NT2/D1 (cell line): Measurements from ENCODE around the gene TCF4.

Source experiments
- DNase-seq: peaks from one replicate; pipeline ENCODE4 v3.0.0-alpha.2; 2011; ENCODE audit warnings: low read depth, low spot score
- H3K27me3 ChIP-seq: 2 replicates; pipeline ENCODE4 v1.6.0; 2011; ENCODE audit warnings: mild to moderate bottlenecking; ENCODE audit not compliant: insufficient read length, insufficient read depth
- H3K36me3 ChIP-seq: 2 replicates; pipeline ENCODE4 v1.6.1; 2011; ENCODE audit warnings: mild to moderate bottlenecking, low read length, mixed read lengths; ENCODE audit not compliant: insufficient read depth, insufficient read length
- H3K4me1 ChIP-seq: 2 replicates; pipeline ENCODE4 v1.5.1; 2011; ENCODE audit not compliant: insufficient read depth, insufficient read length
- H3K4me3 ChIP-seq: 2 replicates; pipeline ENCODE4 v1.5.1; 2011; ENCODE audit warnings: low read depth; ENCODE audit not compliant: insufficient read length
- H3K9ac ChIP-seq: 2 replicates; pipeline ENCODE4 v1.6.0; 2011; ENCODE audit warnings: low read depth; ENCODE audit not compliant: insufficient read length
- H3K9me3 ChIP-seq: 2 replicates; pipeline ENCODE4 v1.5.1; 2011; ENCODE audit warnings: mild to moderate bottlenecking, low read length; ENCODE audit not compliant: insufficient read depth
- SUZ12 ChIP-seq: IDR thresholded peaks from 2 replicates; pipeline ENCODE4 v1.6.1; 2011; ENCODE audit not compliant: insufficient read length, insufficient read depth; ENCODE audit errors: extremely low read depth
- YY1 ChIP-seq: IDR thresholded peaks from 2 replicates; pipeline ENCODE4 v1.6.1; 2011; ENCODE audit not compliant: insufficient read length, insufficient read depth
- ZNF274 ChIP-seq: IDR thresholded peaks from 2 replicates; pipeline ENCODE4 v1.6.1; 2011; ENCODE audit warnings: mild to moderate bottlenecking, low read depth, low read length

The TCF4 gene

GRCh38 chr18:55592572-55592971, 4.6 kb upstream of the TCF4 start:
- Histone ChIP-seq H3K4me3 (no peak overlapping the region), H3K36me3 (no peaks in the 10 kb centered on the region), H3K4me1 (peaks cover 3% of the 10 kb centered on the region), H3K27me3 (no peaks in the 10 kb centered on the region), H3K9ac (no peak overlapping the region), H3K9me3 (no peaks in the 10 kb centered on the region)
- TF ChIP-seq SUZ12, result no peak
- no peak for TF ChIP-seq YY1
- TF ChIP-seq ZNF274, result no peak
- DNase-seq, result no peak

GRCh38 chr18:55592106-55592505, 4.1 kb upstream of the TCF4 start:
- Histone ChIP-seq H3K9me3 (no peaks in the 10 kb centered on the region), H3K27me3 (no peaks in the 10 kb centered on the region), H3K36me3 (no peaks in the 10 kb centered on the region), H3K4me1 (peaks cover 3% of the 10 kb centered on the region), H3K9ac (no peak overlapping the region), H3K4me3 (no peak overlapping the region)
- TF ChIP-seq ZNF274, result no peak
- TF ChIP-seq YY1, result no peak
- DNase-seq, result no peak

GRCh38 chr18:55589625-55590291, 1.8 kb upstream of the TCF4 start:
- peak; percentile 84 for DNase-seq
- Histone ChIP-seq H3K27me3 (no peaks in the 10 kb centered on the region), H3K9ac (peak overlapping the region; percentile 79), H3K4me3 (peak overlapping the region; percentile 65), H3K4me1 (peaks cover 5% of the 10 kb centered on the region), H3K36me3 (no peaks in the 10 kb centered on the region), H3K9me3 (no peaks in the 10 kb centered on the region)
- peak; percentile 86 for TF ChIP-seq YY1
- no peak for TF ChIP-seq ZNF274
- no peak for TF ChIP-seq SUZ12

GRCh38 chr18:55588870-55589595, 1.0 kb upstream of the TCF4 start:
- no peaks in the 10 kb centered on the region for H3K27me3 ChIP-seq
- peak overlapping the region; percentile 76 for H3K9ac ChIP-seq
- H3K36me3 ChIP-seq, result peaks cover 2% of the 10 kb centered on the region
- H3K4me1 ChIP-seq, result peaks cover 5% of the 10 kb centered on the region
- no peak for DNase-seq
- no peaks in the 10 kb centered on the region for H3K9me3 ChIP-seq
- H3K4me3 ChIP-seq, result peak overlapping the region; percentile 65
- no peak for TF ChIP-seq SUZ12
- TF ChIP-seq ZNF274, result no peak
- no peak for TF ChIP-seq YY1

GRCh38 chr18:55587418-55588110, 428 bp downstream of the TCF4 start:
- Histone ChIP-seq H3K9ac (no peak overlapping the region), H3K36me3 (peaks cover 5% of the 10 kb centered on the region), H3K9me3 (no peaks in the 10 kb centered on the region), H3K4me1 (peaks cover 5% of the 10 kb centered on the region), H3K27me3 (no peaks in the 10 kb centered on the region), H3K4me3 (peak overlapping the region; percentile 47)
- no peak for DNase-seq
- TF ChIP-seq YY1 (no peak), ZNF274 (no peak), SUZ12 (no peak)

- no peaks in the 10 kb centered on the region for H3K27me3 ChIP-seq
- TF ChIP-seq YY1, result no peak
- TF ChIP-seq ZNF274, result no peak
- no peak for TF ChIP-seq SUZ12
- peaks cover 5% of the 10 kb centered on the region for H3K36me3 ChIP-seq
- no peaks in the 10 kb centered on the region for H3K9me3 ChIP-seq
- H3K4me1 ChIP-seq, result peaks cover 5% of the 10 kb centered on the region
- H3K9ac ChIP-seq, result peak overlapping the region; percentile 42
- DNase-seq, result no peak
- H3K4me3 ChIP-seq, result peak overlapping the region; percentile 2
Observed at GRCh38 chr18:55585920-55586561, 2.0 kb downstream of the TCF4 start.
